ENCODE data around the gene SOWAHA. TPM values are rescaled to one million over a fixed set of nuclear protein-coding genes. Genes with fewer than 3 reads are reported as not detected.
"Not testable (repeated sequence)": the region's sequence is repeated elsewhere in the genome, so short reads cannot be mapped to it uniquely, and the experiment has no call there.

The SOWAHA gene
- total RNA-seq, 1 experiment from 2014 or later, result 0.78 TPM

DNA sequence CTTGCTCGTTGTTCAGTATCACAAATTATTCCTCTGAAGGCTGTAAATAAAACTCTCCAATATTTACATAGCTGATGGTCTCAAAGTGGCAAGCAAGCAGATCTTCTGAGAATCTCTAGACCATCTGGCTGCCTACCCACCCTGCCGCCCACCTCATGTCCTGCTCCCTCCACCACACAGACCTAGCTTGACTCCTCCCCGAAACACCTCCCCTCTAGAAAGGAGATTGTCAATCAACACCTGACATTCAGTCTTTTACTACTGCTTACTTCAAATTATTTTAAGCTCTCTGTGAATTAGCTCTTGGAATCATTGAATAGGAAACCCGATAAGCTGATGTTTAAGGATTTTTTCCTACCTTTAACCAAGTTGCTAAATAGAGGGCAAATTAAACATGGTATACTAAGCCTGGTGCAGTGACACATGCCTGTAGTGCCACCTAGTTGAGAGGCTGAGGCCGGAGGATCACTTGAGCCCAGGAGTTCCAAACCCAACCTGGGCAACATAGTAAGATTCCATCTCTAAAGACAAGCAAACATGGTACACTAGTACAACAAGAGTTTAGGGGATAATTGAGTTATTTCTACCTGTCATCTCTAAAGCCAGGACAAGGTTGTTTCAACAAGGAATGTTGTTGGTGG, 10.9 kb upstream of the SOWAHA start:
- H3K9me3 Mint-ChIP-seq (ENCODE audit: low read depth, unreplicated experiment), result no peaks in the 10 kb centered on the region
- no peaks in the 10 kb centered on the region for H3K36me3 Mint-ChIP-seq (ENCODE audit: insufficient read depth, unreplicated experiment)
- no peak for DNase-seq
- CTCF ChIA-PET, result interaction anchor here (0.5 to 1.6 kb wide), 7 partner anchors 11 to 1370 kb away, joined by 3 to 5 read pairs (median 3); partner anchors contain the start of genes KIF3A and SOWAHA
- BruUV-seq (replicated peaks), result no TSS peak
- intact Hi-C loops (cut with micrococcal nuclease; ENCODE audit: unreplicated experiment), result loop anchor here (10.0 kb wide), 1 partner anchor 417 kb away; no protein-coding TSS in a partner anchor
- peaks cover 21% of the 10 kb centered on the region for H3K27me3 Mint-ChIP-seq (ENCODE audit: unreplicated experiment)
- peaks cover 10% of the 10 kb centered on the region for H3K4me1 Mint-ChIP-seq (ENCODE audit: low read depth, unreplicated experiment)
- H3K4me3 Mint-ChIP-seq (ENCODE audit: low read depth, unreplicated experiment), result no peak overlapping the region
- no peak overlapping the region for H3K27ac Mint-ChIP-seq (ENCODE audit: unreplicated experiment)
- TF ChIP-seq, protein P1, sequence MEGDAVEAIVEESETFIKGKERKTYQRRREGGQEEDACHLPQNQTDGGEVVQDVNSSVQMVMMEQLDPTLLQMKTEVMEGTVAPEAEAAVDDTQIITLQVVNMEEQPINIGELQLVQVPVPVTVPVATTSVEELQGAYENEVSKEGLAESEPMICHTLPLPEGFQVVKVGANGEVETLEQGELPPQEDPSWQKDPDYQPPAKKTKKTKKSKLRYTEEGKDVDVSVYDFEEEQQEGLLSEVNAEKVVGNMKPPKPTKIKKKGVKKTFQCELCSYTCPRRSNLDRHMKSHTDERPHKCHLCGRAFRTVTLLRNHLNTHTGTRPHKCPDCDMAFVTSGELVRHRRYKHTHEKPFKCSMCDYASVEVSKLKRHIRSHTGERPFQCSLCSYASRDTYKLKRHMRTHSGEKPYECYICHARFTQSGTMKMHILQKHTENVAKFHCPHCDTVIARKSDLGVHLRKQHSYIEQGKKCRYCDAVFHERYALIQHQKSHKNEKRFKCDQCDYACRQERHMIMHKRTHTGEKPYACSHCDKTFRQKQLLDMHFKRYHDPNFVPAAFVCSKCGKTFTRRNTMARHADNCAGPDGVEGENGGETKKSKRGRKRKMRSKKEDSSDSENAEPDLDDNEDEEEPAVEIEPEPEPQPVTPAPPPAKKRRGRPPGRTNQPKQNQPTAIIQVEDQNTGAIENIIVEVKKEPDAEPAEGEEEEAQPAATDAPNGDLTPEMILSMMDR (IDR thresholded peaks at IDR 0.05; ENCODE audit: unreplicated experiment), result no peak

DNA sequence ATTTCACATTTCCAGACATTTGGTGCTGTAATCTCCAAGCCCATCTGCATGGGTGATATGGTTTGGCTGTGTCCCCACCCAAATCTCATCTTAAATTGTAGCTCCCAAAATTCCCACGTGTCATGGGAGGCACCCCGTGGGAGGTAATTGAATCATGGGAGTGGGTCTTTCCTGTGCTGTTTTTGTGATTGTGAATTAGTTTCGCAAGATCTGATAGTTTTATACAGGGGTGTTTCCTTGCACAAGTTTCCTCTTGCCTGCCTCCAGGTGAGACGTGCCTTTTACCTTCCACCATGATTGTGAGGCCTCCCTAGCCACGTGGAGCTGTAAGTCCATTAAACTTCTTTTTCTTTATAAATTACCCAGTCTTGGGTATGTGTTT, 10.4 kb upstream of the SOWAHA start:
- not testable (repeated sequence) for H3K27ac Mint-ChIP-seq (ENCODE audit: unreplicated experiment); H3K4me3 Mint-ChIP-seq (ENCODE audit: low read depth, unreplicated experiment); H3K36me3 Mint-ChIP-seq (ENCODE audit: insufficient read depth, unreplicated experiment); H3K9me3 Mint-ChIP-seq (ENCODE audit: low read depth, unreplicated experiment); DNase-seq; BruUV-seq (replicated peaks)
- CTCF ChIA-PET, result interaction anchor here (0.6 to 1.6 kb wide), 2 partner anchors 10 to 50 kb away, joined by 3 to 5 read pairs; partner anchors contain the start of gene SOWAHA
- peaks cover 16% of the 10 kb centered on the region for H3K27me3 Mint-ChIP-seq (ENCODE audit: unreplicated experiment)
- H3K4me1 Mint-ChIP-seq (ENCODE audit: low read depth, unreplicated experiment), result peaks cover 15% of the 10 kb centered on the region
- intact Hi-C loops (cut with micrococcal nuclease; ENCODE audit: unreplicated experiment), result loop anchor here (10.0 kb wide), 1 partner anchor 418 kb away; no protein-coding TSS in a partner anchor

DNA sequence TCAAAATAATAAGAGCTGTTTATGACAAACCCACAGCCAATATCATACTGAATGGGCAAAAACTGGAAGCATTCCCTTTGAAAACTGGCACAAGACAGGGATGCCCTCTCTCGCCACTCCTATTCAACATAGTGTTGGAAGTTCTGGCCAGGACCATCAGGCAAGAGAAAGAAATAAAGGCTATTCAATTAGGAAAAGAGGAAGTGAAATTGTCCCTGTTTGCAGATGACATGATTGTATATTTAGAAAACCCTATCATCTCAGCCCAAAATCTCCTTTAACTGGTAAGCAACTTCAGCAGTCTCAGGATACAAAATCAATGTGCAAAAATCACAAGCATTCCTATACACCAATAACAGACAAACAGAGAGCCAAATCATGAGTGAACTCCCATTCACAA, 8.9 kb upstream of the SOWAHA start:
- H3K4me3 Mint-ChIP-seq (ENCODE audit: low read depth, unreplicated experiment); CTCF ChIA-PET; H3K36me3 Mint-ChIP-seq (ENCODE audit: insufficient read depth, unreplicated experiment); DNase-seq; BruUV-seq (replicated peaks); H3K9me3 Mint-ChIP-seq (ENCODE audit: low read depth, unreplicated experiment); H3K27ac Mint-ChIP-seq (ENCODE audit: unreplicated experiment): not testable (repeated sequence)
- Mint-ChIP-seq H3K27me3 (ENCODE audit: unreplicated experiment) (peaks cover 10% of the 10 kb centered on the region), H3K4me1 (ENCODE audit: low read depth, unreplicated experiment) (peaks cover 20% of the 10 kb centered on the region)
- intact Hi-C loops (cut with micrococcal nuclease; ENCODE audit: unreplicated experiment), result loop anchor here (10.0 kb wide), 1 partner anchor 419 kb away; no protein-coding TSS in a partner anchor

DNA sequence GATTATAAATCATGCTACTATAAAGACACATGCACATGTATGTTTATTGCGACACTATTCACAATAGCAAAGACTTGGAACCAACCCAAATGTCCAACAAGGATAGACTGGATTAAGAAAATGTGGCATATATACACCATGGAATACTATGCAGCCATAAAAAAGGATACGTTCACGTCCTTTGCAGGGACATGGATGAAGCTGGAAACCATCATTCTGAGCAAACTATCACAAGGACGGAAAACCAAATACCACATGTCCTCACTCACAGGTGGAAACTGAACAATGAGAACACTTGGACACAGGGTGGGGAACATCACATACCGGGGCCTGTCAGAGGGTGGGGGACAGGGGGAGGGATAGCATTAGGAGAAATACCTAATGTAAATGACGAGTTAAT, 7.2 kb upstream of the SOWAHA start:
- H3K9me3 Mint-ChIP-seq (ENCODE audit: low read depth, unreplicated experiment); H3K27ac Mint-ChIP-seq (ENCODE audit: unreplicated experiment); CTCF ChIA-PET; DNase-seq; H3K4me3 Mint-ChIP-seq (ENCODE audit: low read depth, unreplicated experiment); H3K36me3 Mint-ChIP-seq (ENCODE audit: insufficient read depth, unreplicated experiment): not testable (repeated sequence)
- BruUV-seq (replicated peaks), result TSS peak; percentile 29
- peaks cover 10% of the 10 kb centered on the region for H3K27me3 Mint-ChIP-seq (ENCODE audit: unreplicated experiment)
- peaks cover 28% of the 10 kb centered on the region for H3K4me1 Mint-ChIP-seq (ENCODE audit: low read depth, unreplicated experiment)
- intact Hi-C loops (cut with micrococcal nuclease; ENCODE audit: unreplicated experiment), result loop anchor here (10.0 kb wide), 1 partner anchor 421 kb away; no protein-coding TSS in a partner anchor

DNA sequence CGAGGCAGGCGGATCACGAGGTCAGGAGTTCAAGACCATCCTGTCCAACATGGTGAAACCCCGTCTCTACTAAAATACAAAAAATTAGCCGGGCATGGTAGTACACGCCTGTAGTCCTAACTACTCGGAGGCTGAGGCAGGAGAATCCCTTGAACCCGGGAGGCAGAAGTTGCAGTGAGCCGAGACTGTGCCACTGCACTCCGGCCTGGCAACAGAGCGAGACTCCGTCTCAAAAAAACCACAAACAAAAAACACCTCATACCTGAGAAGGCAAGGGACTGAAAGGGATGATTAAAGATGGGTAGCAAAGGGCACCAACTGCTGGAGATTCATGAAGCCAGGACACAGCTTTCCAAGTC, 6.3 kb upstream of the SOWAHA start:
- BruUV-seq (replicated peaks); H3K36me3 Mint-ChIP-seq (ENCODE audit: insufficient read depth, unreplicated experiment); DNase-seq; H3K9me3 Mint-ChIP-seq (ENCODE audit: low read depth, unreplicated experiment); H3K27ac Mint-ChIP-seq (ENCODE audit: unreplicated experiment): not testable (repeated sequence)
- intact Hi-C loops (cut with micrococcal nuclease; ENCODE audit: unreplicated experiment), result loop anchor here (10.0 kb wide), 1 partner anchor 422 kb away; no protein-coding TSS in a partner anchor
- Mint-ChIP-seq H3K4me3 (ENCODE audit: low read depth, unreplicated experiment) (peak overlapping the region; percentile 8), H3K27me3 (ENCODE audit: unreplicated experiment) (peaks cover 10% of the 10 kb centered on the region), H3K4me1 (ENCODE audit: low read depth, unreplicated experiment) (peaks cover 28% of the 10 kb centered on the region)
- CTCF ChIA-PET, result interaction anchor here (0.6 to 3.2 kb wide), 16 partner anchors 13 to 419 kb away, joined by 3 to 91 read pairs (median 4); partner anchors contain the start of genes CCNI2 and KIF3A

DNA sequence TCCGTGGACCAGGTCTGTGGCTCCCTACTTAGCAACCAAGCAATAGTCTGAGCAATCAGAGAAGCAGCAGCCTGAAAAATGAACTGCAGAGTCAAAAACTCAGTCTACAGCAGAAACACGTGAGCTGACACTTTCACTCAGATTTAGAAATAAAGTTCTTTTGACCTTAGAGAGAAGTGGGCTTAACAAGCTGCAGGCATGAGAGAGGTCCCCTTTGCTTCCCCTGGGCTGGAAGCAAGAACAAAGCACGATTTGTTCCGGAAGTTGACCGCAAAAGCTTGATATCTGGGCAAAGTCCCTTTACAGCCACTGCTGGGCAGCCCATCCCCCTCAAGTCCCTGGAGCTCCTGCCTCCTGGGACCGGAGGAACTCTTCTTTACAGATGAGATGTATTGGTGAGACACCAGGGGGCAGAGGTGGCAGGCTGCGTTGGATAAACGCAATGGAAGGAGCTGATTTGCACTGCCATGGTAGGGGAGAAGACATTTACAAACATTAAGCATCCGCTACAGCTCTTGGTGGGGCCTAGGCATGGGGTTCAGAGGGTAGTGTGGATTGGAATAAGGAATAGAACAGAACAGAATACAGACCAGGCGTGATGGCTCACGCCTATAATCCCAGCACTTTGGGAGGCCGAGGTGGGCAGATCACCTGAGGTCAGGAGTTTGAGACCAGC, 5.8 kb upstream of the SOWAHA start:
- TF ChIP-seq, protein P1 (IDR thresholded peaks at IDR 0.05; ENCODE audit: unreplicated experiment), result peak; percentile 45
- no peaks in the 10 kb centered on the region for H3K36me3 Mint-ChIP-seq (ENCODE audit: insufficient read depth, unreplicated experiment)
- H3K27me3 Mint-ChIP-seq (ENCODE audit: unreplicated experiment), result peaks cover 10% of the 10 kb centered on the region
- no TSS peak for BruUV-seq (replicated peaks)
- intact Hi-C loops (cut with micrococcal nuclease; ENCODE audit: unreplicated experiment), result loop anchor here (10.0 kb wide), 1 partner anchor 422 kb away; no protein-coding TSS in a partner anchor
- H3K4me1 Mint-ChIP-seq (ENCODE audit: low read depth, unreplicated experiment), result peaks cover 31% of the 10 kb centered on the region
- peak; percentile 91 for DNase-seq
- H3K27ac Mint-ChIP-seq (ENCODE audit: unreplicated experiment), result no peak overlapping the region
- CTCF ChIA-PET, result interaction anchor here (0.6 to 3.2 kb wide), 16 partner anchors 13 to 418 kb away, joined by 3 to 91 read pairs (median 4); partner anchors contain the start of genes CCNI2 and KIF3A
- peak overlapping the region; percentile 8 for H3K4me3 Mint-ChIP-seq (ENCODE audit: low read depth, unreplicated experiment)
- no peaks in the 10 kb centered on the region for H3K9me3 Mint-ChIP-seq (ENCODE audit: low read depth, unreplicated experiment)

Data from Calu3 (cell line).